ENCODE measurements around the gene HSF4.

The HSF4 gene

DNA sequence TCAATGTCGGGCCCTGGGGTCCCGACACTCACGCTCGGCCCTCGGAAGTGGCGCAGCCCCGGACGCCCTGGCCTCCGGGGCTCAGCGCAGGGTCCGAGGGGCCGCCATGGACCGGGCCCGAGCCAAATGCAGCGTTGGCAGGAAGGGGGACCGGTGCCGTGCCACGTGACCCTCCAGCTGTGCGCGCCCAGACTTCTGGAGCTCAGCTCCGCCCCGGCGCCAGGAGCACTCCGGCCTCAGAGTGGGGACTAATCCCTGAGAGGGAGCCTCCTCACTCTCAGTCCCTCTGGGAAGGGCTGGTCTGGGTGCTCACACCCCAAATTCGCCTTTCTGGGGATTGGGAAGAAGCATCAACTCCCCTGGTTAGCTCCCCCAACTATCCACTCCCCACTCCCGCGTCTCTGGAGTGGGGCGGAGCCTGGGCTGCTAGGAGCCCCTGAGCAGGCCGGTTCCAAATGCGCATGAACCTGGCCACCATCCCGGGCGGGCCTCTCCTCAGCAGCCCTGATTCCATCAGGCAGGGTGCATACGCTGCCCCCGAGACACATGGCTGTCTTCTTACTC is 13.6 kb upstream of the HSF4 start, which contains the start of gene B3GNT9:
Gene B3GNT9, minus strand, starts transcription at position 166 of the 564 bp plus-strand sequence. CDS start 513 bp downstream, outside the sequence.
- DNase-seq: peak in 1 of 3 donors; percentile 53

- DNase-seq: no peak
Measured at GRCh38 chr16:67151431-67152097, 13.0 kb upstream of the HSF4 start.

DNA sequence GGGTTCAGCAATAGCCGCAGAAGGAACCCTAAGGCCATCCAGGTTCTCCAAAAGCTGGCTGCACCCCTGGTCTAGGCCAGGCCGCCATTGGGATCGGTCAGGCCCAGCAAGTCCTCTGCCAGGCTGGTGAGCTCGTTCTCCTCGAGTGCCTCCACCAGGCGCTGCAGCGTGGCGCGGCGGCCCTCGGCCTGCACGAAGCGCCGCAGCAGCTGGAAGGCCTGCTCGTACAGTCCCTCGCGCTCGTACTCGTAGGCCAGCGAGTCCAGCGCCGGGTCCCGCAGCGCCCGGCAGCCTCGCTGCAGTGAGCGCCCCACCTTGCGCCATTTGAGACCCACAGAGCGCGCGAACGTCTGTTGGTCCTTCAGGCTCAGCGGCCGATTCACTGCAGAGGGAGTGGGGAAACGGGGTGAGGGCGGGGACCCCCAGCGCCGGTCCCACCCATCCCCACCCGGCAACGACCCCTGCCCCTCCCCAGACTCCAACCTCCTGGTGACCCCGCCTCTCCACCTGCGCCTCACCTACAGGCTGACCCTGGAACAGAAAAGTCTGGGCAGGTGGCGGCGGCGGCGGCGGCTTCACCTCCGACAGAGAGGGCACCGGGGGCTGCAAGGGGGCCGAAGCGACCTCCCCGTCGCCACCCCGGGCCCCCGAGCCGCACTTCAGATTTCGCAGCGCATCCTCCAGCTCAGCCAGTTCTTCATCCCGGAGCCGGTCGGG is 9.8 kb upstream of the HSF4 start:
- no peak for DNase-seq

GRCh38 chr16:67155295-67156142 is 9.0 kb upstream of the HSF4 start:
- peak; percentile 81 to 94 (median 90) for DNase-seq

- no peak for DNase-seq
Measured at GRCh38 chr16:67156143-67156844, 8.3 kb upstream of the HSF4 start.

DNA sequence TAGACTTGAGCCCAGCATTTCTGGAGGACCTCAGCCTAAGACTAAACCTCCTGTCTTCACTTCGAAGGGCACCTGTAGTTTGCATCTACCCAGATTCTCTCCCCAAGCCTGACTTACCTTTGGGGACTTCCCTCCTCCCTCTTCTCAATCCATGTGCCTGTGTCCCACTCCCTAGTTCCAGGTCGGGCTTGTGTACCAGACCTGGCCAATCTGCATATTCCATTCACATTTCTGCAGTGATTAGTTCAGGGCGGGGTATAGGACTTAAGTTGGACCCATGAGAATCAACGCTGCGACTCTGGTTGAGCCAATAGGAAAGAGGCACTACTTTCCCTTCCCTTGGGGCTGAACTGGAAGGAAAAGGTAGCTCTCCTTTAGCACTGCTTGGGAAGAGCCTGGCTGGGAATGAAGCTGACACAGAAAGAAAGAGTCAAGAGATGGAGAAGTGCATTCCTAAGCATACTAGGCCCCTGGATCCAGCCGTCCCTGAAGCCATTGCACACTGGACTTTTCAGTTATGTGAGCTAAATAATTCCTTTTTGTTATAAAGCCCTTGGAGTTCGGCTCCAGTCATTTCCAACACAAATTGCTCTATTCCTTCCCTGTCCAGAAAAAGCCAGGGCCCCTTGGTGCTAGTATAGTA is 7.3 kb upstream of the HSF4 start:
- DNase-seq: no peak

GRCh38 chr16:67157892-67158635 is 6.5 kb upstream of the HSF4 start:
- DNase-seq: no peak

GRCh38 chr16:67158637-67159600 is 5.6 kb upstream of the HSF4 start:
- peak; percentile 95 to 97 (median 97) for DNase-seq

GRCh38 chr16:67161595-67162058 is 2.9 kb upstream of the HSF4 start:
- no peak for DNase-seq

- peak in 2 of 3 donors; percentile 43 to 52 for DNase-seq
Measured at GRCh38 chr16:67162506-67163163, 1.9 kb upstream of the HSF4 start.

DNA sequence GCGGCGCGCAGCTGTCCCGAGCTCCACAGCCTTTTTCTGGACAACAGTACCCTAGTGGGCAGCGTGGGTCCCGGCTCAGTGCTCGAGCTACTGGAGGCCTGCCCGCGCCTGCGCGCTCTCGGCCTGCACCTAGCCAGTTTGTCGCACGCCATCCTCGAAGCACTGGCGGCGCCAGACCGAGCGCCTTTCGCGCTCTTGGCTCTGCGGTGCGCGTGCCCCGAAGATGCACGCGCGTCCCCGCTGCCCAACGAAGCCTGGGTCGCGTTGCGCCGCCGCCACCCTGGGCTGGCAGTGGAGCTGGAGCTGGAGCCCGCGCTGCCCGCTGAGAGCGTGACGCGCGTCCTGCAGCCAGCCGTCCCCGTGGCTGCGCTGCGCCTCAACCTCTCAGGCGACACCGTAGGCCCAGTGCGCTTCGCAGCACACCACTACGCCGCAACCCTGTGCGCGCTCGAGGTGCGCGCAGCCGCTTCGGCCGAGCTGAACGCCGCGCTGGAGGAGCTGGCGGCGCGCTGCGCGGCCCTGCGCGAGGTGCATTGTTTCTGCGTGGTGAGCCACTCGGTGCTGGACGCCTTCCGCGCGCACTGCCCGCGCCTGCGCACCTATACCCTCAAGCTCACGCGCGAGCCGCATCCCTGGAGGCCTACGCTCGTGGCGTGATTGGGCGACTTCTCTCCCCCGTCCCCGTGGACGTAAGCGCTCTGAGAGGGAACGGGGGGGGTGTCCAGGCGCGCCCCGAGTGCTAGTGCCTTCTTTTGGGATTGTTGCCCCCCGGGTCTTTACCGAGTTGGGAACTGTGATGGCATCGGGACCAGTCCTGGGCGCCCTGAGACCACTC is 1.2 kb upstream of the HSF4 start:
- DNase-seq: peak in 2 of 3 donors; percentile 48 to 63

GRCh38 chr16:67163999-67164558 is 466 bp upstream of the HSF4 start:
- peak in 1 of 3 donors; percentile 21 for DNase-seq

DNA sequence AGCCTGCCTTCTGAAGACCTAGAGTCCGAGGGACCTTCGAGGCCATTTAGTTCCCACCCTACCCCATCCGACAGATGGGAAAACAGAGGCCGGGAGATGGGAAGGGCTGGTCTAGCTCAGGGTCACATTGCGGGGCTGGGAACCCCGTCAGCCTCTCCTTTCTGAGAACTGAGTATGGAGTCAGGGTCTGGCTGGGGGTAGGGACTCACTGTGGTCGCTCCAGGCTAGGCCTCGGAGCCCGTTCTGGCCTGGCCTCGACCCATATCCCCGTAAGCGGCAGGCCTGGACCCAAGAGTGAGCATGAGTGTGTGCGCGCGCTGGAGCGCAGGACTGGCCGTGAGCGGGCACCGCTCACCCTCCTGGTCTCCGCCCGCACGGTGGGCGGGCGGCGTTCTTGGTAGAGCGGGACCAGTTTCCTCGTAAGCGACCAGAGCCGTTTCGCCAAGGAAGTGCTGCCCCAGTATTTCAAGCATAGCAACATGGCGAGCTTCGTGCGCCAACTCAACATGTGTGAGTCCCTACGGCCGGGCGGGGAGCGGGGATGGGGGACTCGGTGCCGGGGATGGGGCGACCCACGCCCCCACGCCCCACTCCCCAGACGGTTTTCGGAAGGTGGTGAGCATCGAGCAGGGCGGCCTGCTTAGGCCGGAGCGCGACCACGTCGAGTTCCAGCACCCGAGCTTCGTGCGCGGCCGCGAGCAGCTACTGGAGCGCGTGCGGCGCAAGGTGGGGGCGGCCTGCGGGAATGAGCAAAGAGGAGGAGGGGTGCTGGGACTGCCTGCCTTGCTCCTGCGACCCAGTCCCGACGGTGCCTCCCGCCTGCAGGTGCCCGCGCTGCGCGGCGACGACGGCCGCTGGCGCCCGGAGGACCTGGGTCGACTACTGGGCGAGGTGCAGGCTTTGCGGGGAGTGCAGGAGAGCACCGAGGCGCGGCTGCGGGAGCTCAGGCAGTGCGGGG is 855 bp downstream of the HSF4 start:
- peak in 1 of 3 donors; percentile 46 for DNase-seq

DNA sequence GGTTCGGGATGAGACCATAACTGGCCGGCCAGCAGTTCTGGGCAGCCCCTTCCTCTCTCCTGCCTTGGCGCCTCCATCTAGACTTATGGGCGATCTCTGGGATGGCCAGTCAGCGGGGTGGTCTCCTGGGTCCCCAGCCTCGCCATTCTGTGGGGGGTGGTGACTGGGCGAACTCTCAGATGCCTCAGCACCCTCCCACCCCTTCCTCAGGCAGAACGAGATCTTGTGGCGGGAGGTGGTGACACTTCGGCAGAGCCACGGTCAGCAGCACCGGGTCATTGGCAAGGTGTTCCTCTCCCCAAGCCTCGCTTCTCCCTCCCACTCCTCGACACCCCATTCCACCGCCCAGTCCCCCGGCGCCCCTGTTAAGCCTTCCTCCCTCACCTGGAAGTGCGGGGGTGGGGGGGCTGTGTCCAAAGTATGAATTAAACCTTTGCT is 1.6 kb downstream of the HSF4 start:
- DNase-seq: no peak

DNA sequence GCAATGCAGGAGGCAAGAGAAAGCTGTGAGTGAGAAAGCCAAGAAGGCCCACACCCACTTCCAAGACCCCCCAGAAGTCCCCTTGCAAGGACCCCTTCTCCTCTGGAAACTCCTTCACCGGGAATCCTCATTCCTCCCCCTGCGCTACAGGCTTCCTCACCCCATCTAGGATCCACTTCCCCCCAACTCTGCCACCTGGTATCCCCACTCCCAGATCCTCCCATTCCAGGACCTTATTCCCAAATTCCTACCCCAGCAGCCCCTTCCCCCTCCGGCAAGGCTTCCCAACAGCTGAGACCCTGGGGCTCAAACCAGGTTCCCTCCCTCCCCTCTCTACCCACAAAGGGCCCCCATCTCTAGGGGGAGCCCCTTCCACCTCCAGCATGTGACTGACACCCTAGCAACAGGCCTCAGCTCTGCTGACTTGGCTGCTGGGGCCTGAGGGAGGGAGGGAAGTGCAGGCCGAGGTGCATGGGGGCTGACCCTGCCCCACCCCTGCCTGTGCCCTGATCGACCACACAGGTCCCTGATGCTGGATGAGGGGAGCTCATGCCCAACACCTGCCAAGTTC is 2.1 kb downstream of the HSF4 start:
- DNase-seq: peak in 1 of 3 donors; percentile 41

DNA sequence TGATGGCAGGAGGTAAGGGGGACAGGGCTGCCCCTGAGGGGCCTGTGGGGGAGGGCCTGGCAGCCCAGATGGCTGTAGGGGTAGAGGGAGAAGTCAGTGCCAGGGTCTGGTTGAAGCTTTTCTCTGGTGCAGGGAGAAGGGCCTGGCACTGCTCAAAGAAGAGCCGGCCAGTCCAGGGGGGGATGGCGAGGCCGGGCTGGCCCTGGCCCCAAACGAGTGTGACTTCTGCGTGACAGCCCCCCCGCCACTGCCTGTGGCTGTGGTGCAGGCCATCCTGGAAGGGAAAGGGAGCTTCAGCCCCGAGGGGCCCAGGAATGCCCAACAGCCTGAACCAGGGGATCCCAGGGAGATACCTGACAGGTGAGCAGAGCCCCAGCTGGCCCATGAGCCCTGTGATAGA is 3.0 kb downstream of the HSF4 start:
- DNase-seq: no peak
